ENCODE results near the gene PHF24.

The PHF24 gene

DNA sequence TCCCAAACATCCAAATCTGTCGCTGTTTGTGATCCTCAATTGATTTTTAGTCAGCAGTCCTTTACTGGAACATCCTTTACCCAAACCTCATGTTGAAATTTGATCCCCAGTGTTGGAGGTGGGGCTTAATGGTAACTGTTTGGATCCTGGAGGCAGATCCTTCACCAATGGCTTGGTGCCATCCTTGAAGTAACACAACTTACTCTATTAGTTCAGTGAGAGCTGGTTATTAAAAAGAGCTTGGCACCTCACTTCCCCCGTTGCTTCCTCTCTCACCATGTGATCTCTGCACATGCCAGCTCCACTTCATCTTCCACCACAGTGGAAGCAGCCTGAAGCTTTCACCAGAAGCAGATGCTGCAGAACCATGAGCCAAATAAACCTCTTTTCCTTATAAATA is 71.8 kb downstream of the PHF24 start:
- FAIRE-seq, result no peak
- no peak for DNase-seq (ENCODE audit: extremely low spot score, insufficient read length, low read depth)

Data from GM18507 (cell line).